Neutrophil (primary cell): ENCODE results near the gene HSPBAP1.

Source experiments
- H3K27ac ChIP-seq: fragments of 200-600 bp; sonication (generic); 2 replicates; pipeline ENCODE4 v1.5.1; 2016; ENCODE audit warnings: mild to moderate bottlenecking, moderate library complexity
- H3K27me3 ChIP-seq: fragments of 200-600 bp; sonication (generic); 2 replicates; pipeline ENCODE4 v1.6.0; 2016; ENCODE audit warnings: mild to moderate bottlenecking
- H3K36me3 ChIP-seq: fragments of 200-600 bp; sonication (generic); 2 replicates; pipeline ENCODE4 v1.5.1; 2017
- H3K4me1 ChIP-seq, 2 experiments: fragments of 200-600 bp in 1 of 2; sonication (generic) in 1 of 2; 1 replicate in 1 of 2; 2 replicates in 1 of 2; pipeline versions ENCODE4 v1.5.1 to v1.6.1; 2013 to 2016; ENCODE audit warnings: low read depth in 1 of 2, low read length in 1 of 2, mild to moderate bottlenecking in 1 of 2, moderate library complexity in 1 of 2; ENCODE audit not compliant: control insufficient read depth in 1 of 2, insufficient read depth in 1 of 2
- H3K4me3 ChIP-seq, 2 experiments: fragments of 200-600 bp in 1 of 2; sonication (generic) in 1 of 2; 1 replicate in 1 of 2; 2 replicates in 1 of 2; pipeline ENCODE4 v1.5.1; 2013 to 2016; ENCODE audit warnings: low read depth in 1 of 2, low read length in 1 of 2, mild to moderate bottlenecking in 1 of 2, moderate library complexity in 1 of 2
- H3K9me3 ChIP-seq: fragments of 200-600 bp; sonication (generic); 2 replicates; pipeline ENCODE4 v1.5.1; 2016
- CTCF ChIP-seq: fragments of 200-600 bp; sonication (generic); IDR thresholded peaks from 2 replicates; pipeline ENCODE4 v1.5.1; 2016; ENCODE audit warnings: antibody characterized with exemption

Gene HSPBAP1

GRCh38 chr3:122774564-122774963, 19.1 kb downstream of the HSPBAP1 start:
- peaks cover 33 to 38% of the 10 kb centered on the region in 2 experiments for H3K4me1 ChIP-seq
- H3K27ac ChIP-seq, result peak overlapping the region; percentile 81
- H3K4me3 ChIP-seq, result no peak overlapping the region
- peaks cover 8% of the 10 kb centered on the region for H3K36me3 ChIP-seq
- no peaks in the 10 kb centered on the region for H3K27me3 ChIP-seq
- no peak for TF ChIP-seq CTCF
- H3K9me3 ChIP-seq, result no peaks in the 10 kb centered on the region

GRCh38 chr3:122773944-122774509, 19.6 kb downstream of the HSPBAP1 start:
- Histone ChIP-seq H3K27ac (peak overlapping the region; percentile 81), H3K4me1 (peaks cover 38 to 44% of the 10 kb centered on the region in 2 experiments), H3K9me3 (no peaks in the 10 kb centered on the region), H3K4me3 (no peak overlapping the region), H3K36me3 (peaks cover 8% of the 10 kb centered on the region), H3K27me3 (no peaks in the 10 kb centered on the region)
- no peak for TF ChIP-seq CTCF

GRCh38 chr3:122772827-122773226, 20.8 kb downstream of the HSPBAP1 start:
- Histone ChIP-seq H3K27ac (no peak overlapping the region), H3K4me1 (peaks cover 50 to 56% of the 10 kb centered on the region in 2 experiments), H3K9me3 (no peaks in the 10 kb centered on the region), H3K4me3 (no peak overlapping the region), H3K36me3 (peaks cover 8% of the 10 kb centered on the region), H3K27me3 (no peaks in the 10 kb centered on the region)
- no peak for TF ChIP-seq CTCF

- Histone ChIP-seq H3K9me3 (no peaks in the 10 kb centered on the region), H3K36me3 (no peaks in the 10 kb centered on the region), H3K4me3 (no peak overlapping the region), H3K27ac (peak overlapping the region; percentile 97), H3K27me3 (no peaks in the 10 kb centered on the region), H3K4me1 (peaks cover 72 to 77% of the 10 kb centered on the region in 2 experiments)
- no peak for TF ChIP-seq CTCF
Observed at GRCh38 chr3:122770521-122771202, 23.0 kb downstream of the HSPBAP1 start.

GRCh38 chr3:122767540-122768372, 25.9 kb downstream of the HSPBAP1 start:
- no peaks in the 10 kb centered on the region for H3K9me3 ChIP-seq
- H3K27me3 ChIP-seq, result no peaks in the 10 kb centered on the region
- H3K4me1 ChIP-seq, result peaks cover 72 to 73% of the 10 kb centered on the region in 2 experiments
- peak overlapping the region; percentile 48 to 54 for H3K4me3 ChIP-seq
- TF ChIP-seq CTCF, result no peak
- no peaks in the 10 kb centered on the region for H3K36me3 ChIP-seq
- H3K27ac ChIP-seq, result peak overlapping the region; percentile 97
